Sigmoid colon (tissue), 7 donors: ENCODE data around the gene TM9SF4. TPM values are rescaled to one million over a fixed set of nuclear protein-coding genes. Genes with fewer than 3 reads are reported as not detected.

Source experiments
- DNase-seq: peaks from one replicate; pipeline ENCODE4 v3.0.0-alpha.2; 2019
- H3K27ac ChIP-seq, 4 donors: fragments of 200-600 bp; sonication (generic); one replicate each; pipeline ENCODE4 v1.5.1; 2016 to 2019; ENCODE audit warnings: mild to moderate bottlenecking in 1 of 4
- H3K27me3 ChIP-seq, 3 donors: fragments of 200-600 bp; sonication (generic); one replicate each; pipeline ENCODE4 v1.5.1; 2019; ENCODE audit warnings: mild to moderate bottlenecking in 1 of 3
- H3K36me3 ChIP-seq, 4 donors: fragments of 200-600 bp; sonication (generic); one replicate each; pipeline ENCODE4 v1.5.1; 2016 to 2019
- H3K4me1 ChIP-seq, 4 donors: fragments of 200-600 bp; sonication (generic); one replicate each; pipeline ENCODE4 v1.5.1; 2017 to 2019
- H3K4me3 ChIP-seq, 4 donors: fragments of 200-600 bp; sonication (generic); one replicate each; pipeline ENCODE4 v1.5.1; 2017 to 2019; ENCODE audit warnings: mild to moderate bottlenecking in 2 of 4, moderate library complexity in 1 of 4
- H3K9me3 ChIP-seq, 4 donors: fragments of 200-600 bp in 3 of 4; sonication (generic) in 3 of 4; one replicate each; pipeline versions ENCODE4 v1.5.1 to v1.6.1; 2013 to 2019
- EP300 ChIP-seq, 4 donors: sonication (generic); formaldehyde crosslinking; IDR thresholded peaks; one replicate each; pipeline ENCODE4 v1.6.1; 2017; ENCODE audit warnings: antibody characterized with exemption in 4 of 4
- POLR2A ChIP-seq, 2 donors: fragments of 450-650 bp; IDR thresholded peaks; one replicate each; pipeline ENCODE4 v1.6.1; 2016; ENCODE audit warnings: antibody characterized with exemption in 2 of 2, mild to moderate bottlenecking in 2 of 2, moderate library complexity in 2 of 2
- POLR2AphosphoS5 ChIP-seq, 4 donors: sonication (generic); formaldehyde crosslinking; IDR thresholded peaks; one replicate each; pipeline ENCODE4 v1.6.1; 2017; ENCODE audit warnings: antibody characterized with exemption in 4 of 4
- WGBS, 2 donors: extraction: QIAGEN DNeasy Blood & Tissue Kit; methylation state at CpG; one replicate each; pipeline ENCODE4 v1.1.7; 2013; 5-methylcytosine and 5-hydroxymethylcytosine counted together
- intact Hi-C: fragments of 100-400 bp; cut with DNase I; formaldehyde crosslinking; loops from one replicate; pipeline ENCODE4 v1.15.1; 2023
- polyA plus RNA-seq, 3 donors: library from polyadenylated mRNA; stranded (reverse); fragments of 200-250 nt; gene quantifications; one replicate each; pipeline ENCODE4 v1.2.3, GENCODE V29; 2013
- total RNA-seq, 4 donors: library from RNA; depleted of rRNA; stranded (reverse); fragments of >200 nt; gene quantifications; one replicate each; pipeline ENCODE4 v1.1.0, GENCODE V29; 2016
- TF ChIP-seq, protein P1 (sequence below), 4 experiments: fragments of 450-650 bp in 3 of 4; fragments of 200-600 bp in 1 of 4; IDR thresholded peaks; one replicate each; pipeline ENCODE4 v1.5.1; 2016 to 2019; ENCODE audit warnings: antibody characterized with exemption in 4 of 4, mild to moderate bottlenecking in 3 of 4, moderate library complexity in 2 of 4
- donor health status: healthy with polysubstance abuse.
- donor health status: Bipolar disorder and iron deficiency.
- donor health status: healthy.

Gene TM9SF4
- total and polyA plus RNA-seq, 7 donors: 6.6 to 38.3 (median 17.1) TPM

DNA sequence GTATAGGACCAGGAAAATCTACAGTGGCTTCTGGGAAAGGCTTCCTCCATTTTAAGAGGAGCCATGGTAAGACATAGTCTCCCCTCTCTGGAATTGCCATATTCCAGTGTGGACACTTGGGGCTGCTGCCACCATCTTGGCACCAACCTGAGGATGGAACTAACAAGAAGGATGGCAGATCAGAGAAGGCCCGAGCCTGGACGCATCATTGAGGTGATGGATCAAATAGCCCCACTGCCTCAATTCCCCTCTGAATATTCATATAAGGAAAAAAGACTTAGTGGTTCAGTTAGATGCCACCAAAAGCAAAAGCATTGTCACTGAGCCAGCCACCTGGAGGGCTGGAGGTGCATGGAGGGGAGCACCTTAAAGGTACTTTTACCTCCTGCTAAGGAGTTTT, 72.1 kb downstream of the TM9SF4 start:
- H3K27ac ChIP-seq: no peak overlapping the region
- intact Hi-C loops: no loop called here
- no peak for TF ChIP-seq POLR2A (IDR thresholded peaks at IDR 0.05)
- no peak for TF ChIP-seq EP300 (IDR thresholded peaks at IDR 0.05)
- no peak for TF ChIP-seq POLR2AphosphoS5 (IDR thresholded peaks at IDR 0.05)
- TF ChIP-seq, protein P1, sequence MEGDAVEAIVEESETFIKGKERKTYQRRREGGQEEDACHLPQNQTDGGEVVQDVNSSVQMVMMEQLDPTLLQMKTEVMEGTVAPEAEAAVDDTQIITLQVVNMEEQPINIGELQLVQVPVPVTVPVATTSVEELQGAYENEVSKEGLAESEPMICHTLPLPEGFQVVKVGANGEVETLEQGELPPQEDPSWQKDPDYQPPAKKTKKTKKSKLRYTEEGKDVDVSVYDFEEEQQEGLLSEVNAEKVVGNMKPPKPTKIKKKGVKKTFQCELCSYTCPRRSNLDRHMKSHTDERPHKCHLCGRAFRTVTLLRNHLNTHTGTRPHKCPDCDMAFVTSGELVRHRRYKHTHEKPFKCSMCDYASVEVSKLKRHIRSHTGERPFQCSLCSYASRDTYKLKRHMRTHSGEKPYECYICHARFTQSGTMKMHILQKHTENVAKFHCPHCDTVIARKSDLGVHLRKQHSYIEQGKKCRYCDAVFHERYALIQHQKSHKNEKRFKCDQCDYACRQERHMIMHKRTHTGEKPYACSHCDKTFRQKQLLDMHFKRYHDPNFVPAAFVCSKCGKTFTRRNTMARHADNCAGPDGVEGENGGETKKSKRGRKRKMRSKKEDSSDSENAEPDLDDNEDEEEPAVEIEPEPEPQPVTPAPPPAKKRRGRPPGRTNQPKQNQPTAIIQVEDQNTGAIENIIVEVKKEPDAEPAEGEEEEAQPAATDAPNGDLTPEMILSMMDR (IDR thresholded peaks at IDR 0.05): no peak
- DNase-seq: peak; percentile 34
- H3K36me3 ChIP-seq: peaks cover 0 to 5% (median 0%) of the 10 kb centered on the region in 4 donors
- H3K9me3 ChIP-seq: no peaks in the 10 kb centered on the region
- WGBS, 2 donors: 96 to 98% methylated on average over 2 of the region's 2 CpGs
- no peaks in the 10 kb centered on the region for H3K27me3 ChIP-seq
- H3K4me3 ChIP-seq: no peak overlapping the region
- peaks cover 0 to 5% (median 0%) of the 10 kb centered on the region in 4 donors for H3K4me1 ChIP-seq

DNA sequence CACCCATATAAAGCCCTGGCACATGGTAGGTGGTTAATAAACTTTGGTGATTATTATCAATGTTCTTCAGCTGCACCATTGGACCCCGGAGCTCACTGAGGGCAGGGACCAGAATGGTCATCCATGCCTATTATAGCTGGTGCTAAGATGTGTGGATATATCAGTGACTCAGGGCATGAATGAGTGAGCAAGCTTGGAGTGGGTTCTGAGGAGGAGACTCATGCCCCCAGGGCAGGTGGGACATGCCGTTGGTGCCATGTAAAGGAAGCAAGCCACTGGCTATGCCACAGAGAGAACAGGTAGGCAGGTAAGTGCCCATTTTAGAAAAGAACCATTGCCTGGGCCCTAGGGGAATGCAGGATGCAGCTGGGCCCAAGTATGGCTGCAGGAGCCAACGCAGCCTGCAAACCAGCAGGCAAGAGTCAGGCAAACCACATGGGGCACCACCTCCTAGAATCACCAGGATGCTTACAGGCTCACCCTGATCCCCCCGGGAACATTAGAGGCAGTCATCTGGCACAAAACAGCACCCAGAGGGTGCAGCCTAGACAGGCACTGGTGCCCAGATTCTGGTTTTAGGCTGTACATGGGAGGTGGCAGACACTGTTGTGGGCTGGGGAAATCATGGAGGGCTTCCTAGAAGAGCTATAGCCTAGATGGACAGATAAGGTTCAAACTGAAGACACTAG, 74.6 kb downstream of the TM9SF4 start:
- 90 to 94% methylated on average over 4 of the region's 4 CpGs for WGBS, 2 donors
- peaks cover 0 to 27% (median 12%) of the 10 kb centered on the region in 4 donors for H3K4me1 ChIP-seq
- no peaks in the 10 kb centered on the region for H3K9me3 ChIP-seq
- H3K36me3 ChIP-seq: peaks cover 0 to 5% (median 0%) of the 10 kb centered on the region in 4 donors
- H3K27ac ChIP-seq: no peak overlapping the region
- TF ChIP-seq EP300 (IDR thresholded peaks at IDR 0.05): no peak
- no peak for TF ChIP-seq POLR2A (IDR thresholded peaks at IDR 0.05)
- TF ChIP-seq, protein P1 (IDR thresholded peaks at IDR 0.05): no peak
- TF ChIP-seq POLR2AphosphoS5 (IDR thresholded peaks at IDR 0.05): no peak
- H3K4me3 ChIP-seq: no peak overlapping the region
- H3K27me3 ChIP-seq: no peaks in the 10 kb centered on the region
- intact Hi-C loops: no loop called here
- peak; percentile 17 for DNase-seq

DNA sequence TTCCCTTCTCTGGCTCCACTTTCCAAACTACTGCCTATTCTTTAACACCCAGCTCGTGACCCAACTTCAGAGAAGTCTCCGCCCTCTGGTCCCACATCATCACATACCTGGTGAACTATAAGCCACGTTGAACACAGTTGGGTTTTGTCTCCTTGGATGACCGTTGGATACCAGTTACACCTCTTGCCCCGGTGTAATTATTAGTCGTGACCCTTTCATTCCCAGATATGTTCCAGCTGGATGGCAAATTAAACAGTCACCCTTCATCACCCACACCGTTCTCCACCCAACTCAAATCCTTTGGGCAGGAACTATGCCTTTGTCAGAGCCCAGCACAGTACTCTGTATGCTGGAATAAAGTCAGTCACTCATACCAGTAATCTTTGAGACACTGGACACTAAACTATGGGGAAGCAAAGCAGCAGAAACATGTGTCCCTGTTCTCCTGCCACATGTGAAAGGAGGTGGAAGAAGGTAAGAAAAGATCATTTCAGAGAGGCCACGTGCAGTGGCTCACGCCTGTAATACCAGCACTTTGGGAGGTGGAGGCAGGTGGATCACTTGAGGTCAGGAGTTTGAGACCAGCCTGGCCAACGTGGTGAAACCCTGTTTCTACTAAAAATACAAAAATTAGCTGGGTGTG, 75.6 kb downstream of the TM9SF4 start:
- no peak overlapping the region for H3K4me3 ChIP-seq
- H3K36me3 ChIP-seq: peaks cover 0 to 5% (median 0%) of the 10 kb centered on the region in 4 donors
- H3K4me1 ChIP-seq: peaks cover 0 to 35% (median 19%) of the 10 kb centered on the region in 4 donors
- H3K27me3 ChIP-seq: no peaks in the 10 kb centered on the region
- no peak overlapping the region for H3K27ac ChIP-seq
- H3K9me3 ChIP-seq: no peaks in the 10 kb centered on the region
- WGBS, 2 donors: 82 to 83% methylated on average over 10 of the region's 10 CpGs
- intact Hi-C loops: no loop called here
- TF ChIP-seq POLR2AphosphoS5 (IDR thresholded peaks at IDR 0.05) (no peak), EP300 (IDR thresholded peaks at IDR 0.05) (no peak), POLR2A (IDR thresholded peaks at IDR 0.05) (no peak)
- TF ChIP-seq, protein P1 (IDR thresholded peaks at IDR 0.05): no peak
- DNase-seq: peak; percentile 8

DNA sequence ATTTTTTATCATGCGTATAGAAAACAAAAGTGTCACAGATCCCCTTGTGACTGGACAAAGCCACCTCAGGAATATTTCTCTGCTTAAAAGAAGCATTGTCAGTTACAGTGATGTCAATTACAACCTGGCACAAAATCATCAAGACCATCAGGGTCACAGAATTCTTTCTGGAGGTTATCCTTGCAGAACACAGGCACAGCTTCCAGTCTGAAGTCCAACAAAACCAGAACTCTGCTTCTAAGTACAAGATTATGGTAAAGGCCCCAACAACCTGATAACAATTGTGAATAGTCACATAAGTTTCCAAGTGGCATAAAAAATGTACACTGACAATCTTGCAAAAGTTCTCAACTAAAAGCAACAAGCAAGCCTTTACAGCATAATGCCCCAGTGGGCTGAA, 77.0 kb downstream of the TM9SF4 start:
- no peaks in the 10 kb centered on the region for H3K27me3 ChIP-seq
- no peak for DNase-seq
- no peaks in the 10 kb centered on the region for H3K9me3 ChIP-seq
- 92 to 96% methylated on average over 1 of the region's 1 CpG for WGBS, 2 donors
- peaks cover 0 to 35% (median 21%) of the 10 kb centered on the region in 4 donors for H3K4me1 ChIP-seq
- no peak overlapping the region for H3K27ac ChIP-seq
- H3K4me3 ChIP-seq: no peak overlapping the region
- peaks cover 0 to 5% (median 0%) of the 10 kb centered on the region in 4 donors for H3K36me3 ChIP-seq
- intact Hi-C loops: no loop called here
- TF ChIP-seq EP300 (IDR thresholded peaks at IDR 0.05): no peak
- TF ChIP-seq POLR2AphosphoS5 (IDR thresholded peaks at IDR 0.05): no peak
- TF ChIP-seq POLR2A (IDR thresholded peaks at IDR 0.05): no peak
- TF ChIP-seq, protein P1 (IDR thresholded peaks at IDR 0.05): no peak
